Measurements from ENCODE around the gene NME7. TPM values are rescaled to one million over a fixed set of nuclear protein-coding genes. Genes with fewer than 3 reads are reported as not detected.

Gene NME7
- total RNA-seq, 1 experiment from 2014 or later = 13.2 TPM

GRCh38 chr1:169196581-169196980 lies 171.0 kb downstream of the NME7 start:
- Histone ChIP-seq H3K4ac (ENCODE audit: low read depth, low read length) (no peak overlapping the region), H4K20me1 (ENCODE audit: control insufficient read depth, insufficient read depth, insufficient read length) (no peaks in the 10 kb centered on the region), H3K9me3 (ENCODE audit: control insufficient read depth, low read depth, low read length) (no peaks in the 10 kb centered on the region), H3K23me2 (ENCODE audit: insufficient read length, low read depth, low read length, poor library complexity, severe bottlenecking) (no peaks in the 10 kb centered on the region), H3K27ac (ENCODE audit: insufficient read length, low read depth, low read length) (no peak overlapping the region), H3K14ac (ENCODE audit: insufficient read depth, low read length) (no peak overlapping the region), H3K9ac (ENCODE audit: extremely low read depth, insufficient read length, low read length) (no peak overlapping the region), H4K91ac (ENCODE audit: insufficient read length, low read depth, low read length) (no peak overlapping the region), H3K4me2 (ENCODE audit: insufficient read depth, insufficient read length, low read length) (no peak overlapping the region), H3K18ac (ENCODE audit: insufficient read length, low read depth, low read length) (no peak overlapping the region), H2BK15ac (ENCODE audit: low read depth, low read length) (no peak overlapping the region), H3K56ac (ENCODE audit: insufficient read length, low read depth, low read length) (no peak overlapping the region), H4K8ac (replicated peaks; ENCODE audit: insufficient read length, low read depth, low read length) (no peak overlapping the region), H2BK12ac (ENCODE audit: insufficient read length, low read depth, low read length) (no peak overlapping the region), H3K79me1 (ENCODE audit: insufficient read depth, low read depth, low read length, poor library complexity, severe bottlenecking) (no peaks in the 10 kb centered on the region), H2AK5ac (ENCODE audit: insufficient read length, low read length) (no peak overlapping the region), H3K27me3 (ENCODE audit: insufficient read depth, low read length) (no peaks in the 10 kb centered on the region), H2BK5ac (ENCODE audit: insufficient read length, low read length) (no peak overlapping the region), H3K79me2 (ENCODE audit: insufficient read depth, low read length) (no peaks in the 10 kb centered on the region), H3K23ac (ENCODE audit: insufficient read length, low read depth, low read length) (no peak overlapping the region), H2BK20ac (ENCODE audit: low read depth, low read length, poor library complexity, severe bottlenecking) (no peak overlapping the region), H4K5ac (ENCODE audit: insufficient read length, low read depth, low read length) (no peak overlapping the region), H2BK120ac (ENCODE audit: low read depth, low read length, poor library complexity, severe bottlenecking) (no peak overlapping the region), H2AFZ (ENCODE audit: low read length) (no peak overlapping the region), H3T11ph (ENCODE audit: low read length) (no peak overlapping the region), H3K4me1 (ENCODE audit: insufficient read depth, low read length) (peaks cover 4% of the 10 kb centered on the region)
- Mint-ChIP-seq H3K4me3 (no peak overlapping the region), H3K27ac (no peak overlapping the region), H3K9me3 (peaks cover 0 to 8% of the 10 kb centered on the region in 2 experiments; a peak in 2 of 5 replicates), H3K36me3 (ENCODE audit: insufficient read depth in 1 of 3, low read depth in 3 of 3) (peaks cover 0 to 8% (median 0%) of the 10 kb centered on the region in 3 experiments; a peak in 1 of 7 replicates), H3K27me3 (ENCODE audit: low read depth) (no peaks in the 10 kb centered on the region), H3K4me1 (peaks cover 7 to 9% of the 10 kb centered on the region in 2 experiments)
- no peak for TF ChIP-seq CTCF (conservative IDR thresholded peaks at IDR 0.05)
- no CpG with 5 or more reads among the region's 3 CpGs for WGBS (ENCODE audit: extremely low coverage, insufficient read length, low lambda C conversion rate)
- no peak for DNase-seq

Measured in H9 (cell line).